GM21737 (cell line): ENCODE results near the gene KCTD1.
A peak's percentile ranks its signal among the peaks of the same experiment; 100 is the strongest.

Source experiments
- ATAC-seq: cut with Tn5 transposase; IDR thresholded peaks from one replicate; pipeline ENCODE4 v1.9.1; 2021; ENCODE audit warnings: mild to moderate bottlenecking, moderate library complexity; ENCODE audit not compliant: unreplicated experiment

KCTD1 gene

DNA sequence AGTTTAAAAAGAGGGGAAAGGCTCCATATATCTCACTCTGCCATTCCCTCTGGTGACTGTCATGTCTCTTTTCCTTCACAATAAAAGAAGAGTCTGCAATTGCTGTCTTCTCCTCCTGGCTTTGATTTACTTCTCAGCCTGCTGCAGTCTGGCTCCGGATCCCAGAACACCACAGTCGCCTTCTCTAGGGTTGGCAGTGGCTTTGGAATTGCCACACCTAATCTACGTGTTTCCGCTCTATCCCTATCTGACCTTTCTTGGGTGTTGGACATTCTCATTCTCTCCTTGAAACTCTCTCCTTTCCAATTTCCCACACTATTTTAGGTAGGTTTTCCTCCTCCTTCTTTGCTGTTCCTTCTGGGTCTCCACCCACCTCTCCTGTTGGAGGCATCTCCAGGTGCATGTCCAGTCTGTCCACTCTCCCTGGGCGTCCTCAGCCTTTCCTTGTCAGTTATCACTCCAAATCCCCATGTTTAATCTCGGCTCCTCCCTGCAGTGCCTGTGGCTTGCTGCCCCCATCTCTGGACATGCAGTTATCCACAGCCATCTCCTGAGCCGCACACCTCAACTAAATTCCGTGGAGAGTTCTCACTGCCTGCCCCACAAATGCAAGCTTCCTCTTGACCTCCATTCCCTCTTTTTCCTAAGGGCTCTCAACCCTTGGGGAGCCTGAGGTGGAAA is 112.8 kb downstream of the KCTD1 start:
- ATAC-seq: no peak

DNA sequence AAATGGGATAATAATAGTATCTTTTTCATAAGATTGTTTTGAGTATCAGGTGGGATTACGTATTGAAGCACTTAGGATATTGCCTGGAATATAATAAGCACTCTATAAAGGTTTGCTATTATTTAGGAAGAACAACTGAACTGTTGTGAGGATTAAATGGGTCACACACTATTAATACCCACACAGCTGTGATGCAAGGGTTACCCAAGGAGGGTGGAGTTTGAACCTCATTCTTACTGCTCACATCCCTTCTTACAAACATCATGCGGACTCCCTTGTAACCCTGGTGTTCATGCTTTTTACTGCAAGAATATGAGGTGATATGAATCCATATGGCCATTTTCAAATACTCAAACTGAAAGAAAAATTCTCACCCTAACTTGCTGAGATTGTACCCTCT is 113.5 kb downstream of the KCTD1 start:
- no peak for ATAC-seq

DNA sequence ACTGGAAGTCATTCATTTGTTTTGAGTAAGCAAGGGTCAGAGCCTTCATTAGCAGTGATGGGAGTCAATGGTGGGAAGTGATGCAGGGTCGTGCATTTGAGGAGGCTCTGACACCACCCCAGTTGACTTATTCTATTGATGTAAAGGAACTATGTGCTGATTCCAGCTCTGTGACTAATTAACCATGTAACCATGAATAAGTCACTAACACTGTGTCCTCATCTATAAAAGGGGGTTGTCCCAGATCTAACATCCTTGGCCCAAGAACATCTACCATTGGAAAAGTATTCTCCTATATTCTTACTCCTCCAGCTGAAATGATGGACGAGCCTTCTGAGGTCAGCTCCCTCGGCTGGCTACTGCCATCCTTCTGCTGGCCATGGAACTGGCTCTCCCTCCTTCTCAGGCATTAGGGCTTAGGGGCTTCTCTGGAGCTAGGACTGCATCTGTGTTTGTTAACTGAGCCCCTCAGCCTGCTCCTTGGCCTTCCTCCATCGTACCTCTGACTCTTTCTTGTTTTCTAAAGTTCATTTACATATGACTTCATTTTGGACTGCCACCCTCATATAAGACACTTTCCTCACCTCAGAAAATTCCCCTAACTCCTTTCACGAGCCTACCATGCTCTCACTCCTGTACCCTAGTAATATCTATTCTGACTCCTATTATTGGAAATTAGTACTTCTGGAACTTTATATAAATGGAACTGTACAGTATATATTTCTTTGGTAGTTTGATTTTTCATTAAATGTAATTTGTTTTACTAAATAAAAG is 115.5 kb downstream of the KCTD1 start:
- no peak for ATAC-seq

DNA sequence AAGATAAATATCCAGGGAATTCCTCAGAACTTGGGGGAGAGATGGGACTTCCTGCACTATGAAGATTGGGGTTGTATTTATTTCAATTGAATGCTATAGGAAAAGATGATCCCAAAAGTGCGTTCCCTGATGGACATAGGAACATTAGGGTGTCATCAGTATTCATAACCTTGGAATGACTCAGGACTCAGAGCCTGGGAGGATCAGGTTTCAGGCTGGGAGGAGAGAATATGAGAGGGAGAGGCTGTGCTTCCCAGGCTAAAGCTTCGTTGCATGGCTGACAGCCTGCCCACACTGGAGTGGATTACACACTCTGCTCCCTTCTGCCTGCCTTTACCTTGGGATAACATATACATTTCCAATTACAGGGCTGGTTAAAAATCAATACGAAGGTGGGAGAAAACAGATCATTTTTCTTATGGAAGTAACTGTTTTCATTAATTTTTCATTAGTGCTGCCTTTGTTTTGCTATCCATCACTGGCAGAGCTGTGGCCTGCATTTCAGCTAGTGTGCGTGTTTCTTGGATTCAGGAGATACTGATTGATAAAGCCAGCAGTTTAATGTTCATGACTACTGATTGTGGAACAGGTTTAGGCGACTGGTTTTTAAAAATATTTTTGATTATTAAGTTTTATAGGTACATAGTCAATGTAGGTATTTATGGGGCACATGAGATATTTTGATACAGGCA is 118.7 kb downstream of the KCTD1 start:
- no peak for ATAC-seq

DNA sequence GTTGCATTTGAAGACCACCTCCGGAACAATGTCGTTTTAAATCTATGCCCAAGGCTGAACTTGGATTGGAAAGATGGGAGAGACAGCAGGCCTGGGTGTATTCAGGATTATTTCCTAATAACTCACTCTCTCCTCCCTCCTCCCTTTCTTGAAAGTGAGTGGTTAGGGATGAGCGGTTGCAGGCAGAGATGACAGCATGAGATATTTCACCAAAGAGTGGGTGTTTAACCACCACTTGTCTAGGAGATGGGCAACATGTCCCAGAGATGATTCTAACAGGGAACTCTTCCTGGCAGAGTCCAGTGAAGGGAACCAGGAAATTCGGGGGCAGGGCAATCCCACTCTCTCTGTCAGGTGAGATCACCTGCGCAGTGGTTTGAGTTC is 123.2 kb downstream of the KCTD1 start:
- ATAC-seq: no peak

DNA sequence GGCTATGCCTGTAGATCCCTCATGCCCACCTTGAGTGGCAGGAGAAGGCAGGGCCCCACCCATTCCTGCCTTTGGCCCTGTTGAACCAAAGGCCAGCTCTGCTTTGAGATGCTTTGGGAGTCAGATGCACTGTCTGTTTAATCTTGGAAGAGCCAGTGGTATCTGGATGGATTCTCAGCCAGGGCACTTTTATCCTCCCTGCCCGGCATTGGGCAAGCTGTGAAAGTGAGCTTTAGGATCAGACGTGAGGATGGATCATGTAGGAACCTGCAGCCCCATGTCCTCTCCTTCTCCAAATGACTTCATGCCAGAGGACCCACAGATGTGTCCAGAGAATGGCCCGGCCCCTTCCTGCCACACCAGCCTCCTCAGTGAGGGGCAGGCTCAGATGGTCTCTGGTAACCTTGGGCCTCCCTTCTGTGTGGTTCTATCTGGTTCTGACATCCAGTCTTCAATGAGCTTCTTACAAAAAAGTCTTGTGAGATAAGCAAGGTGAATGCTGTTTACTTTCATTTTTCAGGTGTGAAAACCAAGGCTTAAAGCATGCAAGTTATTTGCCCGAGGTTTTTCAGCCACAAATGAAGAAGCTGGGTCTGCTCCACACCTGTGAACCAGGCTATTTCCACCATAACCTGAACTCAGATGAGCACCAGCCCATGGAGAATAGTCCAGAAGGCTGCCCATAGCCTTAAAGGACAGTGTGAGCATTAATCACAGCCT is 123.8 kb downstream of the KCTD1 start:
- ATAC-seq: no peak

DNA sequence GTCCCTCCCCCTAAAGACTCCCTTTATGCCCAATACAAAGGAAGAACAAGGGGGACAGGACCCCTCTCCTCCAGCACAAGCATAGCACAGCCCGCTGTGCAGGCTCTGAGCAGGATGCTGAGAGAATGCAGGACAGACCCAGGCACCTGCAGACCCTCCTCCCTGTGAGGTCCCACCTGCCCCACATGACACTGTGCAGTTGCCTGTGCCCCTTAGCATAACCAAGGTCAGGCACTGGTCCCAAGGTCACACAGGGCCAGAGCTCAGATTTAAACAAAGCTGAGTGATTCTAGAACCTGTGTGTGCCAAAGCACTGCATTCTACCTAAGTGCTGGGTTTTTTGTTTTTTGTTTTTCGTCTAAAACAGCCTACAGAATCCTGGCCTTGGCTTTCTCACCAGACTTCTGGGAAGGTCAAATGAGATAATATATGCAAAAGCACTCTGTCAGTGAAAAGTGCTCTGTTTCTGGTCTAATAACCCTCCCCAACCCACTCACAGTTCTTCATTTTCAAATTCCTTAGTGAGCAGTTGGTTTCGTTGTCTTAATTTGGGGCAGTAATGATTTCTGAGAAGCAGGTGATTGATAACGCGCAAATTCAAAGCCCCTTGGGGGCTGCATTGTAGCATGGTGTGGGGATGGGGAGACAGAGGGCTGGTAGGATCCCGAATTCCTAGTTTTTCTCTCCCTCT is 125.7 kb downstream of the KCTD1 start:
- peak; percentile 73 for ATAC-seq

DNA sequence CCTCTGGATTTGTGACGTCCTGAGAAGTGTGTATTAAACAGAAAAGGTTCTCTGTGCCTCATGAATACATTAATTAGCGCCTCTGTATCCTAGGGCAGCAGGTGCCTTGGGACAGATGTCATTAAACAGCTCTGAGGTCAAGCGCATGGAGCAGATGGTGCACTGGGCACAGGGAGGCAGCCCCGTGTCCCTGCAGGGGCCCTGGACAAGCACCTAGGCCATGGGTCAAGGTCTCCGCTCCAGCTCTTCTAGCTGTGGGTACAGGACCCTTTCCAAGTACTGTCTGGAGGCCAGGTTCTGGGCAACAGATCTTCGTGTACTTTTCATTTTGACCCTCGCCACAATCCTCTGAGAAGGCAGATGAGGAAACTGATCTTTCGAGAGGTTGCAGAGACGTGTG is 126.4 kb downstream of the KCTD1 start:
- ATAC-seq: no peak

DNA sequence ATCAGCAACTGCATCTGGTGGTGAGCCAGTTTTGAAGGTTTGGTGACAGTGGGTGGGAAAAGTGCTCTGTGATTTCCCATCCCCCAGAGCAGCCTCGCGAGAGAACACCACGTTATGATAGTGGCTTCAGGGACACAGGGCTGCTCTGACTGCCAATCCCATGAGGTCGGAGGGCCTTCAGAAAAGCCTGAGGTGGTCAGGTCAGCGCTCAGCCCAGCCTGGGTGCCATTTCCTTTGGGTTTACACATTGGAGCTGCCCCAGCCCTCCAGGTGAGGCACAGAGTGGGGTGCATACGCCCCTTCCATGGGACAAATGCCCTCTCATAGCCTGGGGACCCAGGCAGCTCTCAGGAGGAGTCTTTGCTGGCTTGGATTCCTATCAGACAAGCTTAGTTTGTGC is 126.8 kb downstream of the KCTD1 start:
- no peak for ATAC-seq

DNA sequence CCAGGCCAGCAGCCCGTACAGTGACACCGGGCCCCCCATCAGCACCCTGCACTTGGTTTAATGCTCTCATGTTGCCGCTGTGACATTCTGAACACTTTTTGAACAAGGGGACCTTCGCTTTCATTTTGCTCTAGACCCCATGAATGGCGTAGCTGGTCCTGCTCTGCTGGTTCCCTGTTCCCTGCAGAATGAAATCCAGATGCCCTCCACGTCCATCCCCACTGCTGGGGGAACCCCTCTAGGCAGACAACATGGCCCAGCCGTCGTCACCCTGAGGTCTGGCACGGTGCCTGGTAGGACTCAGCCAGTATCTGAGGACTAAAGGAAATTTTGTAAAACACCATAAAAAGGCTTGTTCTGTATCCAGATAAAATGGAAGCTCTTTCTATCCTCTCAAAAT is 128.6 kb downstream of the KCTD1 start:
- ATAC-seq: no peak

DNA sequence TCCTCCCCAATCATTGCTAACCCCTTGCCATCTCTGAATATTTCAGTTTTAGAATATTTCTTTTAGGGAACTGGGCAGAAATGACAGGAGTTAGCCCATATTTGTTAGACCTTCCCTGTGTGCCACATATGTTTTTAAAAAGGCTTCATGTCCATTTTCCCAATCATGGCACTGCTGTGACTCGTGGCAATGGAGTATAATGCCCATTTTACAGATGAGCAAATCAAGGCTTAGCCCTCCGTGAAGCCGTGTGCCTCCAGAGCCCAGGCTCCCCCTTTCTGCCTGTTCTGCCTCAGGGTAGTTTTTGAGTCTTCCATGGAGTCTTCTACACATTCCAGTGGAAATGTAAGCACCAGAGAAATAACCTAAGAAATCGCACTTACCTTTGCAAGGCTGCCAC is 130.1 kb downstream of the KCTD1 start:
- ATAC-seq: no peak

DNA sequence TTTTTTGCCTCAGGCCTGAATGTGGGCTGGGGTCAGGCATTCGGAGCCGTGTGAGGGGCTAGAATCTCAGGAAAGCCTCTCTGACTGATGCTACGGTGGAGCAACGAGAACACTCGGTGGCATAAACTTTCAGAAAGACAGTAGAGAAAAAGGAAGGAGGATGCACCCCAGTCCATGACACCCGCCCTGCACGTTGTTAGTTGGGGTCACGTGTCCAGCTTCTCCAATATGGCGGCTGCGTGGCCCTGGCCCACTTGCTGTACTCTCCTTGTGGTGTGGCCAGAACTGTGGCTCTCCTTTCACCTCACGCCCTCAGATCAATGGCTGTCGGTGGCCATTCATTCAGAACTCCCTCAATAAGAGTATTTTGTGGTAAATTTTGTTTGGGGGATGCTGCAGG is 131.2 kb downstream of the KCTD1 start:
- no peak for ATAC-seq

DNA sequence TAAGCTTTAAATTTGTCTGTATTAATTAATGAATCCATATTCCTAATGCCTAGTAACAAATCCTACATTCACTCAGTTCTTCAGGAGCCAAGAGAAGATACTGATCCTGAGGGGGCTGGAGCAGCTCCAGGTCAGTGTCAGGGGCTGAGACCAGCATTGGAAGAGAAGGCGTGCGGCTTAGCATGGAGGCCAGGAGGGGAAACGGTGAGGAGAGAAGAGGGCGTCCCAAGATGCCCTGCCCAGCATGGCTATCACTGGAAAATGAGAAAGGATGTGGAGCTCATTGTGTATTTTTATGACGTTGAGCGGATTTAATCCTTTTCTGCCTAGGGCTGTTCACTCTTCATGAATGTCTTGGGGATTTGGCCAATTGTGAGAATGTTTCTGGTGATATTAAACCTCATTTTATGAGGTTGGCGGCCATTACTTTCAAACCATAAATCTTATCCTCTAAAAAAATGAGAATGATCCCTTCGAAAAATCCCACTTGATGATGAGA is 131.7 kb downstream of the KCTD1 start:
- ATAC-seq: no peak

DNA sequence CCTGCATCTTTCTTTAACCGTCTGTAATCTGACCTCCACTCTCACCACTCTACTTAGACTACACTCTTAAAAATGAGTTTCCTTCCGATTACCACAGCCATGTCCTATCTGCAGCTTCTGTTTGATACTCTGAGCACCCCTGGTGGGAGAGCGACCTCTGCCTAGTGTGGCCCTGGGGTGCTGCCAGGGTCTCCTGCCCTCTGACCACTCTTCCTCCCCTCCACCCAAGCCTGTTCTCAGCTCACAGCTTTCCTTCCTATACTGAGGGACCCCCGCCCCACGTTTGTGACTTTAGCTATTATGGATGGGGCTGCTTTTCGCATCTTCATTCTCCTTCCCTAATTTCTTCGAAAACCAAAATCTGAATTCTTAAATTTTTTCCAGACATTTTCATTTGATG is 132.7 kb downstream of the KCTD1 start:
- ATAC-seq: no peak

DNA sequence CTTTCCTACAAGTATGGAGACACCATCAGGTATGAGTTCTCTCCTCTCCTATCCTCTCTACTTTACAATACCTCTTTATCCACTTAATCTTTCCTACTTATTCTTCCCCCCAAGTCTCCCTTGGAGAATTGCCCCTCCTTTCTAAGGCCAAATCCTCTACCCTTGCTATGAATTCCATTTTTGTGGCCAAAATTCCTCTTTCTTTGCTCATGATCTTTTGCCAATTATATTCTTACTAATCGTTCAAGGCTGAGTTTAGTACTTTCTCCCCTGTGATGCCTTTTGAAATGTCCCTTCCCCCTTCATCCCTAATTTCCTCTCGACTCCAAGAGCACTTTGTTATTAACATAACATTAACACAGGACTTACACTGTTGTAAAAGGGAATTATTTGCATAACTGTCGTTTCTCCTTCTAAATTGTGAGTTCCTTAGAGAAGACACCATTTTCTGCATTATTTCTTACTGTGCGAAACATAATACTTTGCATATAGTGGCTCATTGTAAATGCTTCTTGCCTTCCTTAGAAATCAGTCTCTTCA is 133.4 kb downstream of the KCTD1 start:
- ATAC-seq: no peak

DNA sequence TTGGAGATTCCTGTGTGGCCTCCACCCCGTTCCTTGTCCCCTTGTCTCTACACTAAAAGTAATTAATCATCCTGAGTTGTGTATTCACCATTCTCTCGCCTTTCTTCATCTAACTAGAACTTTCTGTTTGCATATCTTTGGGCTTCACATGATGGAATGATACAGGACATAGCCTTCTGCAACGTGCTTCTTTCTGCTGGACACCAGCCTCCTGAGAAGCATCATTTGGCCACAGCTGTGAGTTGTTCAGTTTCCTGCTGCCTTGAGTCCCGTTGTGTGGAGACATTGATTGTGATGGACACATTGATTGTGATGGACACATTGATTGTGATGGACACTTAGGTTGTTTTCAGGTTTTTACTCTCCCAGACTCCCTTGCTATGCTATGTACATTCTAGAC is 139.3 kb downstream of the KCTD1 start:
- no peak for ATAC-seq

DNA sequence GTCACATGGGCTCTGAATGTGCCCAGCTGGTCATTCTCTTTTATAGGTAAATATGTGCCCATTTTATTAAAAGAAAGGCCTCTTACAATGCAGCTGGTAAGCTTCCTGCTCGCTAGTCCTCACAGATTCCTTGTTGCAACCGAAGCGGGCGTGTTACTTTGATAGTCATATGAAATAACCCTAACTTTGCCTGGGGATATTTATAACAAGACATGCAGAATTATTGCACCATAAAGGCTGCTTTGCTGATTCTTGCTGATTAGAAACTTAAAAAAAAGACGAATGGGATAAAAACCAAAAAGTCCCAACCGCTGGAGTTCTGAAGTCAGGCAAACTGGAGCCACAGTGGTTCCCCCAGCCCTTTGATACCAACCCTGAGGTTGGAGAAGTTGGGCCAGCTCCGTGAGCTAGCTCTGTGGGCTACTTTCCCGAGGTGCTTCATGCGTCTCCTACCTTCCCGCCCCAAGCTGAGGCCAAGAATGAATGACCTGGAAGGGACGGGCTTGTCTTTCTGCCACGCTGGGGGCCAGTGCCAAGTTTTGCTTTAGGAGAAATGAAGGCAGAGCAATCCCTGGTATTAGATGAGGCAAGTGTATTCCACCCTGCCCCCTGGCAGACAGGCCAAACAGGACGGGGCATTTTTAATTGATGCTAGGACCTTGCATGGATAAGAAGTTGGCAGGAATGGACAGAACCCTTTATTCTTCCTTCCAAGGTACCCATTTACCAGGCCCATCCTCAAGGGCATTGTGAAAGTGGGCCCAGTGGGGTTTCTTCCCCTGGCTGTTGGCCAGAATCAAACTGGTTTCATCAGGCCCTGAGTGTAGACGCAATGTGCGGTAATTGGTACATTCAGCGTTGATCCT is 140.4 kb downstream of the KCTD1 start:
- no peak for ATAC-seq

DNA sequence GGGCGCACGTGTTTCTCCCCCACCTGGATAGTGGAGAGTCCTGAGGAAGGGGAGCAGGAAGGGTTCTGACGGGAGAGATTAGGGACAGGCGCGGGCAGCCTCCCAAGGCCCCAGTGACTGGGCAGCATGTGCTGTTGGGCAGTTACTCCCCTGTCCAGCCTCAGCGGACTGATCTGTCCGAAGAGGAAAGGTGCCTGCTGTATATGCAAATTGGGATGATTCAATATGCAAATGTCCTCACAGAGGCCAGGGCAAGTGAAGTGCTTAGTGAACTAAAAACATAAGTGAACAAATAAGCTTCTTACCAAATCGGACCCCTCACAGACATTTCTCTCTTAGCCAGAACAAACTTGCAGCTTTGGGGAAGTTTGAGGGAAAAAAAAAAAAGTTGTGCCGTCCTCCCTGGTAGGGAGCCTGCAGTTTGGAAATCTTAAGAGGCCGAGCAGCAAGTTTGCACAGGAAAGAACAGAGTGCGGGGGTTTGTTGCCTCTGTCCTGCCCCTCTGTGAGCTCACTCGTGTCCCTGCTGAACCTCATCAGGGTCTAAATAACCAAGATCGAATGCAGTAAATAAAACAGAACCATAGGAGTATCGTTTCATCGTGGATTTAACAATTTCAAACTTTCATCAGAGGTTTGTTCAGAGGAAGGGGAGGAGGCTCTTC is 141.4 kb downstream of the KCTD1 start:
- no peak for ATAC-seq

DNA sequence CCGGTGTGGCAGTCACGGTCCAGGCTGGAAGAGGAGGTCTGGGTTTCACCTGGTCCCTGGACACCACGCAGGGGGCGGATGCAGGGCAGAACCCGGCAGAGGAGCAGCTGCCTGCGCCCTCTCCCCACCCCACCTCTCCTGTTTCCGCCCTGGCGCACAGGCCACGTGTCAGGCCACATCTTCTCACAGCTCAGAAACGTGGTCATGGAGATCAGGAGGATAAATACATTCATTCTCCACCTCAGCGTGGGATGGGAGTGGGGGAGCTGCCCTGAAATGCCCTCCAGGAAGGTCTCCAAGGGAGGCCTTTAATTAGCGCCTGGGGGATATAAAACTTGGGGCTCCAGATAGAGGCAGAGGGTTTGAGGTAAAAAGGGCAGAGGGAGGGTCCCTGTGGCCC is 142.0 kb downstream of the KCTD1 start:
- no peak for ATAC-seq
